SIG-M5 (cell line): ENCODE measurements around the gene OGA.

ENCODE experiments used
- DNase-seq: peaks from one replicate; lab custom pipeline; 2025; lab: John Stamatoyannopoulos, UW

OGA gene

DNA sequence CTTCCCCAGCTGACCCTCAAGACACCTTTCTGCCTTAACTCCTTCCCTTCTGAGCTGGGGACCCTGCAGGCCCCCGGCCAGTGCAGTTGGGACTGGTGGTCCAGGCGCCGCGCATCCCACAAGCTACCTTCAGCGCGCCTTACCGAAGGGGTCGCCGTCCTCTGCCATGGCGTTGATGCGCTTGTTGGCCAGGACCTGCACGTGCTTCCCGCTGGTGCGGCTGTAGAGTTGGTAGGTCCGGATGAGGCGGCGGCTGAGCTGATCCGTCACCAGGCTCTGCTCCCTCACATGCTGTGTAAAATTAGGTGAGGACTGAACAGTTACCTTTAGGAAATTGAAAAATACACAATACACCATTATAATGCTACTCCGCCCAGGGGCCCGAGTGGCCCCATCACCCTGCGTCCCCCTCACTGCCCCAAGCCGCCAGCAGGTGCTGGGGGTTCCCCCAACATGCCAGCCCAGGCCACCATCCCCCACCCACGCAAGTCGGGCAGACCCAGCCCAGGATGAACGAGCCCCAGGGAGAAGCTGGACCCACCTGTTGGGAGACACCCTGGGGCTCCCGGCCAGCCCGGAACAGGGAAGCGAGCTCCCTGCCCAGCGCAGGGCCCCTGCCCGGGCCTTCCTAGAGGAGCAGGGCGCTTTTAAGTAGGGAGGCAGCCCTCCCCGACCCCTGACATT lies 43.5 kb downstream of the OGA start:
- no peak for DNase-seq

DNA sequence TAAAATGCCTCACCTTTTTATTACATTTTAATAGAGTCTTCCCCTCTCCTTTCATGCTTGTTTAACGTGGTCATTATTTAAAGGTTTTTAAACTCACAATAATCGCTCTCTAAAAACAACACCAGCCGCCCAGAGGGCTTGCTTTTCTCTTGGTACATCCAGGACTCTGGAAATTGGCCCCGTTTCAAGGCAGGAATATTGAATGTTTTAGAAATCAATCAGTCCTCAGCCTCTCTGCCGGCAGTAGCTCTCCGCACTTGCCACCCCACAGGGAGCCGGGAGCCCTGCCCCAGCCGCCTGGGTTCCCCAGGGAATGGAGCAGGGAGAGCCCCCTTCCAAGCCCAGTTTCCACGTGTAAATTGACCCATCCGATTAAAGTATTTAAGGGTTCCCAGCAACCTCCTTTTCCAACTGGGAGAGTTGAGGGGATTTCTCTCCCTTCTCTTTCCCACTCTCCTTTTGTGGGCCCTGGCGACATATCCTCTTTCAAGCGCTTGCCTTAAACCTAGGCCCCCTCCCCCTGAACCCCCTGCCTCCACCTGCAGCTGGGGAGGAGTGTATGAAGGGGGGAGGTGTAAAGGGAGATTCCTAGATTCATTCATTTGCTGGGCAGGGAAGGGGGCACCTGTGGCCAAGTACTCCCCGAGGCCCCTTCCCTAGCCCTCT lies 44.2 kb downstream of the OGA start:
- DNase-seq, result no peak

DNA sequence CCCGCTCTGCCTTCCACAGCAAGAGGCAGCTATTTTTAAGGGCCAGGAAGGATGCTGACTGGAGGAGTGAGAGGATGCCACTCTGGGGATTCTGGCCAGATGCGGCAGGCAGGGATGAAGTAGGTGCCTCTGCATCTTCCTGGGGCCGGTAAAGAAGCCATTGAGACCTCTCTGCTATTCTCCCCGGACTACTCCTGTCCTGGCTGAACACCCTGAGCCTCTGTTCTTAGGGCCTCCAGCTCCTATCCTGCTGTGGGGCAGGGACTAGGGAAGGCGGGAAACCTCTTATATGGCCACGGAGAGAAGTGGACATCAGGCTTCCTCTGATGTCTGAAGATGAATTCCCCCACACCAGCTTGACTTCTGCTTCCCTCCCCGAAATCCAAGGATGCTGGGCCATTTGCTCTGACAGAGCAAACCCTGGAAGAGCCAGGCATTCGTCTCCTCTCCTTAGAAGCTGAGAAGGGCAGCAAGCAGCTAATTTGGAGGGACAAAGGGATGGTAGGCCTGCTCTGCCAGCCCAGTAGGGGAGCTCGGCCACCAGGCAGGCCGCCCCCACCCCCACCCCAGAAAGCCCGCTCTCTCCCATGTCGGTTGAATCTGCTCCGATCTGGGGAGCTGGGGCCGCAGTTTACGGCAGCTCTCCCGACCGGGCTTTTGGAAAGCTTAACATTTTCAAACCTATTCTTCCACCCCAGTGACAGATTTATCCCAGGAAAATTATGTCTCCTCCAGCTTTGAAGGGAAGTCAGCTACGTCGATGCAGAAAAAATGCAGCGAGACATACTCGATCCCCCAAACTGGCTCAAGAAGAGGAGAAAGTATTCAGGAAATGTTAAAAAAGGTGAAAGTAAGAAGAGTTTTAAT lies 45.1 kb downstream of the OGA start:
- no peak for DNase-seq

DNA sequence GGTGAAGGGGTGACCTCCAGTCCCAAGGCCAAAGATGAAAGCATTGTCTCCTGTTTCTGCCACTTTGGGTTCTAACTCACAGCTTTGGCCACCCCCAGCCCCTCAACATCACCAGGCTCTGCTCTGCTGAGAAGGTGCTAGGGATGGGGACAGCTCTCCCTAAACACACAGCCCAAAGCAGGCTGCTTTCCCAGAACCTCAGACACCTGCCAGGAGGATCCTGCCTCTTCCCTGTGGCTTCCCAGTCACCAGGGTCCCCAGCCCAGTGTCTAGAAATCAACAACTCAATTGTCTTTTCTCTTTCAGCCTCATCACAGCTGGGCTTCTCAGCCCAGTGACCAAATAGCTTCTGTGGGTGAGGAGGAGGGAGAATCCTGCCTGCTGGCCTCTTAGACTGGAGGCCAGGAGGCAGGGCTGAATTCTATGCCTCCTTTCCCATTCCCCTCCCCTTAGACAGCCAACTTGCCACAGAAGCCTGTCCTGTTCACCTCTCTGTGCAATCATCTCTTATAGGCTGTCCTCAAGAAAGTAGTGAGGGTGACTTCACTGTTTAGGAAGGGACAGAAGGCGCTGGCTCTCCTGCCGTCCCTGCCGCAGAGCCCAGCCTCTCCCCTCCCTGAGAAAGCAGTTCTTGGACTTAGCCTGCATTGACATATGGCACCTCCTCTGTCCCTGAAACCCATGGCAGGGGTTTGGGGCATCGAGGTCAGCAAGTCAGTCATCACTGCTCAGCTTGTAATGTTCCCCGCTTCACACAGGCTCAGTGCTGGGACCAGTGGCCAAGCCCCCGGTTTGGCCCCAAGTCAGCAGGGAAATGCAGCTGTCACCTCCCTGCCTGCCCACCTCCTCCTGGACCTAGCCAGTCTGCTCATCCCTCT lies 46.0 kb downstream of the OGA start:
- DNase-seq, result no peak

DNA sequence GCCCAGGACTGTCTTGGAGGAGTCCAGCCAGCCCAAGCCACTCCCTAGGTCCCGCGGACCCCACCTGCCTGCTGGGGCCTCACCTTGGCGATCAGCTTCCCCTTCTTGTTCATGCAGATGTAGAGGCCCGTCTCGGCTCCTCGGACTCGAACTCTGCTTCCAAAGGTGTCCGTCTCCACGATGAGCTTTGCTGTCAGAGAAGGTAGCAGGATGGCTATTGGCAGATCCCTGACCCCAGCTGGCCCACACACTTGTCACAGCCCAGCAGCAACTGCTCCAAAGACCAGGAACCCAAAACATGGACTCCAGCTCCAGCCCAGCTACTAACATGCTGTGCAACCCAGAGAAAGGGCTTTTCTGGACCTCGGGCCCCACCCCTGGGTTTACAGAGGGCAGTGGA lies 46.9 kb downstream of the OGA start:
- DNase-seq, result no peak

DNA sequence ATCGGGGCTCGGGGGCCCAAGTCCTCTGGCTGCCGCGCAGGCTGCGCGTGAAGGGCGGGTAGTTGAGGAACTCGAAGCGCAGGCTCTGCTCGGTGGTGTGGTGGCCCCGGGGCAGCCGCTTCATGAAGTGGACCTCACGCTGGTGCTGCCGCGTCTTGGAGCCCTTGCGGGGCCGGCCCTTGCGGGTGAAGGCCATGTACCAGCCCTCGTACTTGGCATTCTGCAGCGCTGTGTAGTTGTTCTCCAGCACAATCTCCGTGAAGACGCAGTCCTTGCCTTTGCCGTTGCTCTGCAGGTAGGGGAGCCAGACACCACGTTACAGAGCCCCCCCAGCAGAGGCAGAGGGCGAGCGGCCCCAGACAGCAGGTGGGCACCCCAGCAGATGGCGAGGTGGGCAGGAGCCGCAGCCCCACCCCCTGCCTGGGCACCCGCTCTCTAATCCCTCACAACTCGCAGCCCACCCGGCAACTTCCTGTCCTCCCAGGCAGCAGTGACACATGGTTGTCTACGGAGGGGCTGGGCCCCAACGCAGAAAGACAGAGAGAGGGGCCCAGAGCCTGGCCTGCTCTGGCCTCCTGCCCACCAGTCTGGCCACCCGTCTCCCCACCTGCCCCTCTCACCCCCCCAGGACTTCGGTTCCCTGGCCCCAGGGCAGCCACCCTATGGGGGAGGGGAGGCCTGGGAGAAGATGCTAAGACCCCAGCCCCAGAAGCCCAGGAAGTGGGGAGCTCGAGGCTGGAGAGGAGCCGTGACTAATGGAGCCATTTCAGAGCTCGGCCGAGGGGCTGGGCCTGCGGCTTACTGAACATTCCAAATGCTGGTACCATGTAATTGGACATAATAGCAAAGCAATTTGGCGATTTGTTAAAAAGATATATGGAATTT lies 47.7 kb downstream of the OGA start:
- DNase-seq, result no peak

DNA sequence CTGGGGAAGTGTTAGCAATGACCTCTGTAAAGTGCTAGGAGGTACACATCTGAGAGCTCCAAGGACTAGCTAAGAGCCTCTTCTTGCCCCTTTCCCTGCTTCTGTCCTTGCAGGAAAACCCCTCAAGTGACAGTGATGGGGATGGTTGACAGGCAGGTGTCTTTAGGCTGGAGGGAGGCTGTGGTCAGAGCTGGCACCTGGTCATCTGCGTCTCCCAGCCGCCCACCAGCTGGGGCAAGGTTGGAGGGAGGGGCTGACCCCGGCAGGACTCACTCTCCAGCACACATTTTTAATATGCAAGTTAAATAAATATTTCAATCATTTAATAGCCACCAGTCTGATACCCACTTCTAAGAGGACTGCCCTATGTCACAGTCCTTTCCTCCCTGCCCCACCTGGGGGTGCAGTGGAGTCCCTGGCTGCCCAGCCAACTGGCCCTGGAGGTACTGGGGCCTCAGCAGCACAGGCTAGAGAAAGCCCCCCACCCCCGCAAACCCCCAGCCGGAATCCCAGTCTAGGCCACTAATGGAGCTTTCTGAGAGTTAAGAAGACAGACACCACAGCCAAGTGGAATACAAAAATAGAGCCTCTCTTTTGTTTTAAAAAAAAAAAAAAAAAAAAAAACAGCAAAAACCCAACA lies 48.6 kb downstream of the OGA start:
- no peak for DNase-seq

DNA sequence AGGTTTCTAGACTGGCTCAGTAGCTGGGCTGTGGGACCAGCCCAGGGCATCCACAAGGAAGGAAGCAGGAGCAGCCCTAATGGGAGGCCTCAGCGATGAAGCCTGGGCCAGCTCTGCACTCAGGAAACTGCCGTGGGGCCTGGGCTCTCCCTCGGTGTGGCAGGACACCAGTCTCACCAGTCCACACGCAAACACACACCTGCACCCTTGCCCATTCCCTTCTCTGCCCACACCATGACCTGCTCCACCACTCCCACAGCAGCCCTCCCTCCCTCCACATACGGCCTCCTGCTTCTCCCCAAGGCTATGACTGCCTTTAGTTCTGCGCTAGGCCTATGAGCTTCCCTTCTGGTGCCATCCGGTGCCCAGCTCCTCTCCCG lies 49.5 kb downstream of the OGA start:
- no peak for DNase-seq

DNA sequence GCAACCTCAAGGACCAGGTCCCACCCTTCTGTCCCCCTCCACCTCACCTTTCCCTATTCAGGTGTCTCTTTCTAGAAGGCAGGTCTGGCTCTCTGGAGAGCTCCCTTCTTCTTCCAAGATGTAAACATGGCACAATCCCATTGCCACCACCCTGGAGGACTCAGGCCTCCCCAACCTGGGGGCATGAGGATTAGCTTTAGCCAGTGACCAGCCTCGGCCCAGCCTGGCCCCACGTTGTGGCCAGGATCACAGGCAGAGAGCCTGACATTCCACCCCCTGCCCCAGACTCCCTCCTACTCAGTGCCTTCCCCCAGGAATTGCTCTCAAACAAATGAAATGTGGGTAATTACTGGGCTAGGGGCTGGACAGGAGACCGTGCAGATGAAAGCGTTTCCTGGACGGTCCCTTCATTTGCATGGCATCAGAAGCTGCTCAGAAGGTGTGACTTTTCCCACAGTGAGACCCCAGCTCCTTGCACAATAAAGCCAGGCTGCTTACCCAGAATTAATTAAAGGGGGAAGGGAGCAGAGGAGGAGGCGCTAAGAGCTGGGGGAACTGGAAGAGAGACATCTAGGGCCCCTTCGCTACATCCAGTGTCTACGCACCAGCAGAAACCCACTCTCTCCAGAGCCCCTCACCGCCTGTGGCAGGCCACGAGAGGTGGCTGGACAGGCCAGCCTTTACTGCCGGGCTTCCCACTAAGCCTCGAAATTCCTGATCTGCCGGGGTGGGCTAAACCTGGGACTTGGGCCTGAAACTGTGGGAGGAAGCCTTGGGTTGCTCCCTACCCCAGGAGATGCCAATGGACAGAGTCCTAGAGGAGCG lies 50.1 kb downstream of the OGA start:
- DNase-seq, result no peak

DNA sequence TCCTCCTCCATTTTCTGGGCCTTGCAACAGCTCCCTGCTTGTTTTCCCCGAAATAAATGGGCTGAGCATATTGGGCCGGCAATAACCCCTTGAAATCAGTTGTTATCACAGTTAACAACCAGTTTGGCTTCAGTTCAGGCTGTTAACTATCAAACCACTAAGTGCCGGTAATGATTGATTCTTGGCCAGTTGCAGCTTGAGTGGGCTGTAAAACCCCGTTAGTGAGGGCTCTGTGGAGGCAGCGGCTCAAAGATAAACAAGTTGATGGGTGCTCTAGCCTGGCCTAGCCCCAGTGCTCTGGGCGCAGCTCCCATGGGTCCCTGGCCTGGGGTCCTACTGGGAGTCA lies 50.7 kb downstream of the OGA start:
- no peak for DNase-seq

DNA sequence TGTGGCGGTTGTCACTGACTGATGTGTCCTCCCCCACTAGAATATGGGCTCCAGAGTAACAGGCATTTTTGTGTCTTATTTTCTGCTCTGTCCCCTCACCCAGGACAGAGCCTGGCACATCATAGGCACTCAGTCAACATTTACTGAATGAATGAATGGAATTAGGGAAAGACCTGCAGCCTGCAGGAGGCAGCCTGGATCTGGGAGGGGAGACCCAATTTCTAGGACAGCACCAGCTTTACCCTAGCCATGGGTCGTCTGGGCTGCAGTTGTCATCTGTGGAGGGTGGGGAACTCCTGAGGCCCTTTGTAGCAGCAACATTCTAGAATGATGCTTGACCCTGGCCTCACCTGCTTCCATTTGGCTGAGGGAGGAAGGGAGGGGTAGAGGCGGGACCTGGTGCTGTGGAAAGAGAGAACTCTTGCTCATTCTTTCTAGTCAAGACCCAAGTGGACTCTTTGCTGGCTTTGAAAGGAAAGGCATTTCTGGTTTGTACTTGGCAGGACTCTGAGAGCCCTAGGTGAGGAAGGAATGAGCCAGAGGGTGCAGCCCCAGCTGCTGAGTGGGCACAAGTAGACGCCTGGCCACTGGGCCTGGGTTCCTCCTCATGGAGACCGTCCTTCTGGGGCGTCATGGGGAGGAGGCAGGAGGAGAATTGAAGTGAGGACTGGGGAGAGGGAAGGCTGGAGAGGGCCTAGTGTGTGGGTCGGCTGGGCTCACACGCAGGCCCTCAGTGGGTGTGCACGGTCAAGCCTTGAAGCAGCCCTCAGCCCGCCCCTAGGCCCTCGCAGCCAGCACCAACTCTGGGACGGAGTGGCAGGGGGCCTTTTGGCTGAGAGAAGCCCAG lies 51.3 kb downstream of the OGA start:
- no peak for DNase-seq

DNA sequence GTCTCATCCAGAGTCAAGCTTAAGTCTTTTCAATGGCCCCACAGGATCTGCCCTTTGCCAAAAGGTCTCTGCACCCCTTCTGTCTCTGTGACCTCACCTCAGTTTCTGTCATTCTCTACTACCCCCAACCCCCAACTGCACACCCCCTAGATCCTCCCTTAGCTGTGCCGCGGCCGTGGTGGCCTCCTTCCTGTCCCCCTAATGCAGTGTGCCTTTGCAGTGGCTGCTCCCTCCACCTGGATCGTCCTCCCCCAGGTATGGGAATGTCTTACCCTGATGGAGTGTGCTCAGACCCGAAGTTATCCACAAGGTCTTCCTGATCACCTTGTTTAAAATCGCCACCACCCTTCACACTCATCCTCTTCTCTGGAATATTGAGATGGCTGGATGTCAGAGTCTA lies 51.9 kb downstream of the OGA start:
- no peak for DNase-seq

DNA sequence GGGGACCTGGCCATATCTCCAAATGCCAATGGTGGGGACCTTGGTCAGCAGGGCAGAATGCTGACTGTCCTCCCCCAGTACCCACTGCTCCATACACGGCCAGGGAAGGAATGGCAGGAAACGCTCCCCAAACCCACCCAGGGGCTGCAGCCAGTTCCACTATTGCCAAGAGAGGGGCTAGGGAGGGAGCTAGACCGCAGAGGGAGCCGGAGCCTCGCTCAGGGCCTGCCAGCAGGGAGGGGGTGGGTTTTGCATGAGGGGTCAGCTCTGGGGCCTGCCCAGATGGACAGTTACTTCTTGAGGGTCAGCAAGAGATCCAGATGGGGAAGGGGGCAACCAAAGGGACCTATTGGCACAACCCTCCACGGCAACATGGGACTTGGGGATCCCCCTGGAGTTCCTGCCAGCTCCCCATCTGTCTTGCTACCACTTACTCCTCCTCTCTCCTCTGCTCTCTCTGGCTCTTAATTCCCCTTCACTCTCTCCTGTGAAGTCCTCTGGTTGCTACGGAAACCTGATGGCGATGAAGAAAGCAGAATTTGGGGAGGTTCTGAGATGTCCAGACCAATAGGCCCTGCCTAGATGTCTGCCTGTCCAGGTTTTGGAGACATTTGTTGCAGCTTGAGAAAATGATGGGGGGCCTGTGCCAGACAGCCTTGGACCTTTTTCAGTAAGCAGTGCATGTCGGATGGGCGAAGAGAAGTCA lies 55.0 kb downstream of the OGA start:
- DNase-seq, result no peak

DNA sequence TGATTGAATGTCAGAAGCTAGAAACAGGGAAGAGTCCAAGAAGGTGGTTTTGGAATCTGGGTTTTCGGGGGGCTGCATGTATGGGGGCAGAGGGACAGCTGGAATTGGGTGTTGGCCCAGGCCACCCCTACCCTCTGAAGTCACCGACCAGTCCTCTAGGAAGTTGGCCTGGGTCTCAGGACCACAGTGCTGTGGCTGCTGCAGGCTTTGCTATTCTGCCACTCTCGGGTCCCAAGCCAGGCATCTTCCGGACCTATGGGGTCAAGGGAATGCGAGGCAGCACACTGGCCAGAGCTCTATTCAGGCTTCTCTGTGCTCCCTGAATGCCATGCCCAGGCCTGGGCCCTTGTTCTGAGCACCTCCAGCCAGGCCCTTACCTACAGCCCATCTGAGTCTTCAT lies 55.5 kb downstream of the OGA start:
- no peak for DNase-seq

DNA sequence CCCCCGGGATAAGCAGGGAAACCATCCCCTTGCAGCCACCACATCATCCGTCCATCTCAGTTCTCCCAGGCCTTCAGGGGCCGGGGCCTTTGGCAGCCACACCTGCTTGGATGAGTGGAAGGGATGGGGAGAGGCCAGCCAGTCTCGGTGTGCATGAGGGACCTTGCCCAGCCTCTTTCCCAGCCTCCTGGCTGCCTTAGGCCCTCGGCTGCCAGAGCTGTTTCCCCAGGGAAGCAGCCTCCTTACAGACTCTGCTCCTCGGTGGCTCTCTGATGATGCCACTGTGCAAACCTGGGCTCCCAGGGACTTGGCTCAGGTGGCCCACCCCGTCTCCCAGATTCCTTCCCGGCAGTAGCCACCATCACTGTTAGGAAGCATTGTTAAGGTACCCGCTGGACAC lies 57.0 kb downstream of the OGA start:
- no peak for DNase-seq

DNA sequence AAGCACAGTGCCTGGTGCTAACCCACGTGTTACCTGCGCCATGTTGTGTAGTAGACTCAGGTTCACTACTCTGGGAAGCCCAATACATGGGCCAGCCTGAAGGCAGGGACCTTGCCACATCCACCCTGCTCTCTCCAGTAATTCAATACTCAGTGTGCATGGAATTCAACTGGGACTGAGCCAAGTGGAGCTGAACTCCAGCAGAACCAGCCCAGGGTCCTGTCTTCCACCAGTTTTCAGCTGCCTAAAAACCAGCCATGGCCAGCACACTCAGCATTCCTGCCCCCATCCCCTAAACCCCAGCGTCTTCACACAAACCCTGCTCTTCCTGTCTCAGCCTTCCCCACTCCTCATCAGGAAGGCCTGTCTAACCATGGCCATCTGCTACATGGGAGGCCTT lies 57.7 kb downstream of the OGA start:
- DNase-seq, result no peak

DNA sequence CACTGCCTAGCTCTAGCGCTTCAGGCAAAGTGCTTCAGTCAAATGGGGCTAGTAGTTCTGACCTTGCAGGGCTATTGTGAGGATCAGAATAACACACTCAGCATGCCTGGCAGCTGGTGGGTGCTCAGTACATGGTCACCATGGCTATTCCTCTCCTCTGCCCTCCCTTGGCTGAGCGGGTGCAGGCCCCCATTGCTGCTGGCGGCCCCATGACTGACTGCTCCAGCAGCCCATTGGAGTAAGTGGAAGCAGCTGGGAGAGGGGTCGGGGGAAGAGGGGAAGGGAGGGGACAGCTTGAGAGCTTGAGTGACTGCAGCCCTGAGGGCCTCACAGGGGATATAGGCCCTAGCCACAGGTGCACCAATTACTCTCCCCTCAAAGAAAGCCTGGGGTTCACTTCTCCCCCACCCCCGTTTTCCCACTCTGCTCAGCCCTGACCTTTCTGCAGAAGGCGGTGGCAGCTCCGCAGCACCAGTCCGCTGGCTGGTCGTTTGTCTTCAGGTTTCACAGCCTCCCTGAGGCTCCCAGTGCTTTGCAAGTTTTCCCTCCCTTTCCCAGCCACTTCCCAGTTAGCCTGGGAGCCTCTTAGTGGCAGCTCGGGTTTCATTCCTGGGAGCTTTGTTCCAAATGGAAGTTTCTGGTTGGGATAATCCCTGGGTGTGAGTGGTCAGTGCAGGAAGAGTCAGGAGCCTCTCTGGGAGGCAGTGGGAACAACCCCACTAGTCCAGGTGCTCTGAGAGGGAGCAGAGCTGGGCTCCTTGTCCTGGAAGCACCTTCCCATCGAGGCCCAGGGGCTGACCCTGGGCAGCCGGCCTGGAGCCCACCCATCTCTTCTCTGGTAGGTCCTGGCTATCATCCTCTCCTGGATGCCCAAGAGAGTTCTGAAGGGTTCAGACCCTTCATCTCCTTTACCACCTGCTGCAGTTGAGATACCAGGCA lies 58.7 kb downstream of the OGA start:
- no peak for DNase-seq
